A673 (cell line): Measurements from ENCODE around the gene ANTKMT.

Experiments
- EZH2 ChIP-seq: fragments of 200-600 bp; sonication (generic); IDR thresholded peaks from 2 replicates; pipeline ENCODE4 v1.6.1; 2017; ENCODE audit warnings: borderline replicate concordance, low read depth, mild to moderate bottlenecking, mixed read lengths, antibody characterized with exemption, low read length; ENCODE audit not compliant: poor library complexity, severe bottlenecking
- TF ChIP-seq, protein P1 (sequence below): fragments of 300-800, 200-600 bp; sonication (generic); conservative IDR thresholded peaks from 2 replicates; pipeline ENCODE4 v1.5.1; 2017; ENCODE audit warnings: low read depth, mild to moderate bottlenecking, antibody characterized with exemption, low read length, moderate library complexity, mixed read lengths

GRCh38 chr16:725041-725376 lies 4.1 kb downstream of the ANTKMT start:
- TF ChIP-seq, protein P1, sequence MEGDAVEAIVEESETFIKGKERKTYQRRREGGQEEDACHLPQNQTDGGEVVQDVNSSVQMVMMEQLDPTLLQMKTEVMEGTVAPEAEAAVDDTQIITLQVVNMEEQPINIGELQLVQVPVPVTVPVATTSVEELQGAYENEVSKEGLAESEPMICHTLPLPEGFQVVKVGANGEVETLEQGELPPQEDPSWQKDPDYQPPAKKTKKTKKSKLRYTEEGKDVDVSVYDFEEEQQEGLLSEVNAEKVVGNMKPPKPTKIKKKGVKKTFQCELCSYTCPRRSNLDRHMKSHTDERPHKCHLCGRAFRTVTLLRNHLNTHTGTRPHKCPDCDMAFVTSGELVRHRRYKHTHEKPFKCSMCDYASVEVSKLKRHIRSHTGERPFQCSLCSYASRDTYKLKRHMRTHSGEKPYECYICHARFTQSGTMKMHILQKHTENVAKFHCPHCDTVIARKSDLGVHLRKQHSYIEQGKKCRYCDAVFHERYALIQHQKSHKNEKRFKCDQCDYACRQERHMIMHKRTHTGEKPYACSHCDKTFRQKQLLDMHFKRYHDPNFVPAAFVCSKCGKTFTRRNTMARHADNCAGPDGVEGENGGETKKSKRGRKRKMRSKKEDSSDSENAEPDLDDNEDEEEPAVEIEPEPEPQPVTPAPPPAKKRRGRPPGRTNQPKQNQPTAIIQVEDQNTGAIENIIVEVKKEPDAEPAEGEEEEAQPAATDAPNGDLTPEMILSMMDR = no peak
- TF ChIP-seq EZH2 = no peak
